HepG2 (cell line): ENCODE measurements around the gene PPA1.

Experiments used
- CHD2 ChIP-seq: IDR thresholded peaks from 2 replicates; pipeline ENCODE4 v1.6.1; 2011; ENCODE audit warnings: low read depth, low read length, improper control_type of control experiment
- ETV6 ChIP-seq: sonication (generic); formaldehyde crosslinking; conservative IDR thresholded peaks from 2 replicates; pipeline ENCODE4 v1.4.0; 2020; ENCODE audit warnings: missing genetic modification reagents
- EZH2 ChIP-seq: conservative IDR thresholded peaks from 2 replicates; pipeline ENCODE4 v1.6.1; 2012; ENCODE audit warnings: mild to moderate bottlenecking, low read depth, low read length, moderate library complexity
- HCFC1 ChIP-seq: fragments of 150-350 bp; IDR thresholded peaks from 2 replicates; pipeline ENCODE4 v1.6.1; 2014; ENCODE audit warnings: low read depth, low read length
- JUN ChIP-seq: sonication (generic); formaldehyde crosslinking; IDR thresholded peaks from 2 replicates; pipeline ENCODE4 v1.4.0; 2020; ENCODE audit warnings: mild to moderate bottlenecking, missing genetic modification reagents
- NFRKB ChIP-seq: fragments of 450-650 bp; IDR thresholded peaks from 2 replicates; pipeline ENCODE4 v1.6.1; 2017
- RCOR2 ChIP-seq: IDR thresholded peaks from 2 replicates; pipeline ENCODE4 v1.6.1; 2016; ENCODE audit warnings: missing biosample characterization, missing genetic modification reagents
- ZNF24 ChIP-seq: fragments of 450-650 bp; IDR thresholded peaks from 2 replicates; pipeline ENCODE4 v1.6.1; 2017; ENCODE audit warnings: antibody characterized with exemption, mild to moderate bottlenecking
- ZNF460 ChIP-seq: sonication (generic); formaldehyde crosslinking; IDR thresholded peaks from 2 replicates; pipeline ENCODE4 v1.5.1; 2020; ENCODE audit warnings: missing genetic modification reagents, mild to moderate bottlenecking, borderline replicate concordance
- TF ChIP-seq, protein P1 (sequence below): sonication (generic); formaldehyde crosslinking; IDR thresholded peaks from 2 replicates; pipeline ENCODE4 v1.5.0; 2020; ENCODE audit warnings: mild to moderate bottlenecking, missing genetic modification reagents, moderate library complexity
- TF ChIP-seq, protein P2 (sequence below): sonication (generic); formaldehyde crosslinking; IDR thresholded peaks from 2 replicates; pipeline ENCODE4 v1.4.0; 2020; ENCODE audit warnings: missing genetic modification reagents
- TF ChIP-seq, protein P3 (sequence below): sonication (generic); formaldehyde crosslinking; conservative IDR thresholded peaks from 2 replicates; pipeline ENCODE4 v1.4.0; 2020; ENCODE audit warnings: mild to moderate bottlenecking, missing genetic modification reagents, moderate library complexity
- TF ChIP-seq, protein P4 (sequence below): sonication (generic); formaldehyde crosslinking; IDR thresholded peaks from 2 replicates; pipeline ENCODE4 v1.4.0; 2020; ENCODE audit warnings: missing genetic modification reagents
- TF ChIP-seq, protein P5 (sequence below): IDR thresholded peaks from 2 replicates; pipeline ENCODE4 v1.6.1; 2012; ENCODE audit warnings: low read length, improper control_type of control experiment

DNA sequence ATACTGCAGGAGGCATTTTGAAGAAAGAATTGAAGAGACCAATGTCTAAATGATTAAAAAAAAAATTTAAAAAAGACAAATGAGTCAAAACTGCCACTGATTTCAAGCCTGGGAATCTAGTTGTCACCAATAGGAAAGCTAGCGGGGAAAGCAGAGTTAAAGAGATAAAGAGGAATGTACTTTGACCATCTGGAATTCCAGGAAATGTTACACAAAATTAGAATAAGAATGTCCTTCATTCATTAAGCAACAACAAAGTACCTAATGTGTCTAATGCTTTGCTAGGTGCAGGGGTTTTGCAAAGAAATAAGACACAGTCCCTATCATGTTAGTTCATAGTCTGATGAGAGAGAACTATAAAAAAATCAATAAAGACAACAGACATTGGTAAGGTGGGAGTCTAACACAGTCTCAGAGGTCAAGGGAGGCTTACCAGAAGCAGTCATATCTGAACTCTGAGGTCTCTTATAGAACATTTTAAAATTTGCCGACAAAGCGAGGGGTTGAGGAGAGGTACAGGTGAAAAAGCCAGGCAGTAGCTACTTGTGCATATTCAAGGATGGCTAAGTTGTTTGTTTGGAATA, 77.9 kb downstream of the PPA1 start:
- TF ChIP-seq, protein P1, sequence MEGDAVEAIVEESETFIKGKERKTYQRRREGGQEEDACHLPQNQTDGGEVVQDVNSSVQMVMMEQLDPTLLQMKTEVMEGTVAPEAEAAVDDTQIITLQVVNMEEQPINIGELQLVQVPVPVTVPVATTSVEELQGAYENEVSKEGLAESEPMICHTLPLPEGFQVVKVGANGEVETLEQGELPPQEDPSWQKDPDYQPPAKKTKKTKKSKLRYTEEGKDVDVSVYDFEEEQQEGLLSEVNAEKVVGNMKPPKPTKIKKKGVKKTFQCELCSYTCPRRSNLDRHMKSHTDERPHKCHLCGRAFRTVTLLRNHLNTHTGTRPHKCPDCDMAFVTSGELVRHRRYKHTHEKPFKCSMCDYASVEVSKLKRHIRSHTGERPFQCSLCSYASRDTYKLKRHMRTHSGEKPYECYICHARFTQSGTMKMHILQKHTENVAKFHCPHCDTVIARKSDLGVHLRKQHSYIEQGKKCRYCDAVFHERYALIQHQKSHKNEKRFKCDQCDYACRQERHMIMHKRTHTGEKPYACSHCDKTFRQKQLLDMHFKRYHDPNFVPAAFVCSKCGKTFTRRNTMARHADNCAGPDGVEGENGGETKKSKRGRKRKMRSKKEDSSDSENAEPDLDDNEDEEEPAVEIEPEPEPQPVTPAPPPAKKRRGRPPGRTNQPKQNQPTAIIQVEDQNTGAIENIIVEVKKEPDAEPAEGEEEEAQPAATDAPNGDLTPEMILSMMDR (CRISPR knock-in tag): no peak
- TF ChIP-seq EZH2 (no peak), ETV6 (no peak), NFRKB (no peak), RCOR2 (CRISPR knock-in tag) (no peak), ZNF24 (no peak), CHD2 (no peak), JUN (CRISPR knock-in tag) (no peak), ZNF460 (CRISPR knock-in tag) (no peak), HCFC1 (no peak)
- TF ChIP-seq, protein P2, sequence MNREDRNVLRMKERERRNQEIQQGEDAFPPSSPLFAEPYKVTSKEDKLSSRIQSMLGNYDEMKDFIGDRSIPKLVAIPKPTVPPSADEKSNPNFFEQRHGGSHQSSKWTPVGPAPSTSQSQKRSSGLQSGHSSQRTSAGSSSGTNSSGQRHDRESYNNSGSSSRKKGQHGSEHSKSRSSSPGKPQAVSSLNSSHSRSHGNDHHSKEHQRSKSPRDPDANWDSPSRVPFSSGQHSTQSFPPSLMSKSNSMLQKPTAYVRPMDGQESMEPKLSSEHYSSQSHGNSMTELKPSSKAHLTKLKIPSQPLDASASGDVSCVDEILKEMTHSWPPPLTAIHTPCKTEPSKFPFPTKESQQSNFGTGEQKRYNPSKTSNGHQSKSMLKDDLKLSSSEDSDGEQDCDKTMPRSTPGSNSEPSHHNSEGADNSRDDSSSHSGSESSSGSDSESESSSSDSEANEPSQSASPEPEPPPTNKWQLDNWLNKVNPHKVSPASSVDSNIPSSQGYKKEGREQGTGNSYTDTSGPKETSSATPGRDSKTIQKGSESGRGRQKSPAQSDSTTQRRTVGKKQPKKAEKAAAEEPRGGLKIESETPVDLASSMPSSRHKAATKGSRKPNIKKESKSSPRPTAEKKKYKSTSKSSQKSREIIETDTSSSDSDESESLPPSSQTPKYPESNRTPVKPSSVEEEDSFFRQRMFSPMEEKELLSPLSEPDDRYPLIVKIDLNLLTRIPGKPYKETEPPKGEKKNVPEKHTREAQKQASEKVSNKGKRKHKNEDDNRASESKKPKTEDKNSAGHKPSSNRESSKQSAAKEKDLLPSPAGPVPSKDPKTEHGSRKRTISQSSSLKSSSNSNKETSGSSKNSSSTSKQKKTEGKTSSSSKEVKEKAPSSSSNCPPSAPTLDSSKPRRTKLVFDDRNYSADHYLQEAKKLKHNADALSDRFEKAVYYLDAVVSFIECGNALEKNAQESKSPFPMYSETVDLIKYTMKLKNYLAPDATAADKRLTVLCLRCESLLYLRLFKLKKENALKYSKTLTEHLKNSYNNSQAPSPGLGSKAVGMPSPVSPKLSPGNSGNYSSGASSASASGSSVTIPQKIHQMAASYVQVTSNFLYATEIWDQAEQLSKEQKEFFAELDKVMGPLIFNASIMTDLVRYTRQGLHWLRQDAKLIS: no peak
- TF ChIP-seq, protein P3, sequence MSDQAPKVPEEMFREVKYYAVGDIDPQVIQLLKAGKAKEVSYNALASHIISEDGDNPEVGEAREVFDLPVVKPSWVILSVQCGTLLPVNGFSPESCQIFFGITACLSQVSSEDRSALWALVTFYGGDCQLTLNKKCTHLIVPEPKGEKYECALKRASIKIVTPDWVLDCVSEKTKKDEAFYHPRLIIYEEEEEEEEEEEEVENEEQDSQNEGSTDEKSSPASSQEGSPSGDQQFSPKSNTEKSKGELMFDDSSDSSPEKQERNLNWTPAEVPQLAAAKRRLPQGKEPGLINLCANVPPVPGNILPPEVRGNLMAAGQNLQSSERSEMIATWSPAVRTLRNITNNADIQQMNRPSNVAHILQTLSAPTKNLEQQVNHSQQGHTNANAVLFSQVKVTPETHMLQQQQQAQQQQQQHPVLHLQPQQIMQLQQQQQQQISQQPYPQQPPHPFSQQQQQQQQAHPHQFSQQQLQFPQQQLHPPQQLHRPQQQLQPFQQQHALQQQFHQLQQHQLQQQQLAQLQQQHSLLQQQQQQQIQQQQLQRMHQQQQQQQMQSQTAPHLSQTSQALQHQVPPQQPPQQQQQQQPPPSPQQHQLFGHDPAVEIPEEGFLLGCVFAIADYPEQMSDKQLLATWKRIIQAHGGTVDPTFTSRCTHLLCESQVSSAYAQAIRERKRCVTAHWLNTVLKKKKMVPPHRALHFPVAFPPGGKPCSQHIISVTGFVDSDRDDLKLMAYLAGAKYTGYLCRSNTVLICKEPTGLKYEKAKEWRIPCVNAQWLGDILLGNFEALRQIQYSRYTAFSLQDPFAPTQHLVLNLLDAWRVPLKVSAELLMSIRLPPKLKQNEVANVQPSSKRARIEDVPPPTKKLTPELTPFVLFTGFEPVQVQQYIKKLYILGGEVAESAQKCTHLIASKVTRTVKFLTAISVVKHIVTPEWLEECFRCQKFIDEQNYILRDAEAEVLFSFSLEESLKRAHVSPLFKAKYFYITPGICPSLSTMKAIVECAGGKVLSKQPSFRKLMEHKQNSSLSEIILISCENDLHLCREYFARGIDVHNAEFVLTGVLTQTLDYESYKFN (CRISPR knock-in tag): no peak; the same call in 1 of the 2 replicates
- TF ChIP-seq, protein P4, sequence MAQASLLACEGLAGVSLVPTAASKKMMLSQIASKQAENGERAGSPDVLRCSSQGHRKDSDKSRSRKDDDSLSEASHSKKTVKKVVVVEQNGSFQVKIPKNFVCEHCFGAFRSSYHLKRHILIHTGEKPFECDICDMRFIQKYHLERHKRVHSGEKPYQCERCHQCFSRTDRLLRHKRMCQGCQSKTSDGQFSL (CRISPR knock-in tag): no peak
- TF ChIP-seq, protein P5, sequence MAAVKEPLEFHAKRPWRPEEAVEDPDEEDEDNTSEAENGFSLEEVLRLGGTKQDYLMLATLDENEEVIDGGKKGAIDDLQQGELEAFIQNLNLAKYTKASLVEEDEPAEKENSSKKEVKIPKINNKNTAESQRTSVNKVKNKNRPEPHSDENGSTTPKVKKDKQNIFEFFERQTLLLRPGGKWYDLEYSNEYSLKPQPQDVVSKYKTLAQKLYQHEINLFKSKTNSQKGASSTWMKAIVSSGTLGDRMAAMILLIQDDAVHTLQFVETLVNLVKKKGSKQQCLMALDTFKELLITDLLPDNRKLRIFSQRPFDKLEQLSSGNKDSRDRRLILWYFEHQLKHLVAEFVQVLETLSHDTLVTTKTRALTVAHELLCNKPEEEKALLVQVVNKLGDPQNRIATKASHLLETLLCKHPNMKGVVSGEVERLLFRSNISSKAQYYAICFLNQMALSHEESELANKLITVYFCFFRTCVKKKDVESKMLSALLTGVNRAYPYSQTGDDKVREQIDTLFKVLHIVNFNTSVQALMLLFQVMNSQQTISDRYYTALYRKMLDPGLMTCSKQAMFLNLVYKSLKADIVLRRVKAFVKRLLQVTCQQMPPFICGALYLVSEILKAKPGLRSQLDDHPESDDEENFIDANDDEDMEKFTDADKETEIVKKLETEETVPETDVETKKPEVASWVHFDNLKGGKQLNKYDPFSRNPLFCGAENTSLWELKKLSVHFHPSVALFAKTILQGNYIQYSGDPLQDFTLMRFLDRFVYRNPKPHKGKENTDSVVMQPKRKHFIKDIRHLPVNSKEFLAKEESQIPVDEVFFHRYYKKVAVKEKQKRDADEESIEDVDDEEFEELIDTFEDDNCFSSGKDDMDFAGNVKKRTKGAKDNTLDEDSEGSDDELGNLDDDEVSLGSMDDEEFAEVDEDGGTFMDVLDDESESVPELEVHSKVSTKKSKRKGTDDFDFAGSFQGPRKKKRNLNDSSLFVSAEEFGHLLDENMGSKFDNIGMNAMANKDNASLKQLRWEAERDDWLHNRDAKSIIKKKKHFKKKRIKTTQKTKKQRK: no peak
